Measurements from ENCODE around the gene PLB1. TPM values are rescaled to one million over a fixed set of nuclear protein-coding genes. Genes with fewer than 3 reads are reported as not detected.
A peak's percentile ranks its signal among the peaks of the same experiment; 100 is the strongest.

The PLB1 gene
- total RNA-seq, 2 donors from 2014 or later = 7.4 to 9.6 TPM

DNA sequence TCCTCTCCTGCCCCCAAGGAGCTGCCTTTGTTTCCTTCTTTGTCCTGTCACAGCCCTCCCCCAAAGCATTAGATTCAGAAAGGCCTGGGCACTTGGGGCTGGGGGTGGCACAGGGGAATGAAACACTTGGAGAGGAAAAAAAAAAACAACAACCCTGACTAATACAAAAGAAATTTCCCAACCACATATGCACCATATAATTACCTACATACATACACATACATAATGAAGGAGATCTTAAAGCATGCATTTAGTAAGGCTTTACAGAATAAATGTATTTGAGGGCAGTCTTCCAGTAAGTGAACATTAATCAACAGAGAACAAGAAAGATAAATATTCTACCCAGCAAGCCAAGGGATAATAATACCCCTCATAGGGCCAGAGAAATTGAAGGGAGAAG, 185.7 kb downstream of the PLB1 start:
- peaks cover 3% of the 10 kb centered on the region for H3K4me1 ChIP-seq (replicated peaks)
- no peaks in the 10 kb centered on the region for H3K36me3 ChIP-seq
- H3K9me3 ChIP-seq = no peaks in the 10 kb centered on the region
- no peaks in the 10 kb centered on the region for H3K27me3 ChIP-seq (replicated peaks; ENCODE audit: insufficient read depth)
- H3K4me3 ChIP-seq = no peak overlapping the region
- TF ChIP-seq, protein P1, sequence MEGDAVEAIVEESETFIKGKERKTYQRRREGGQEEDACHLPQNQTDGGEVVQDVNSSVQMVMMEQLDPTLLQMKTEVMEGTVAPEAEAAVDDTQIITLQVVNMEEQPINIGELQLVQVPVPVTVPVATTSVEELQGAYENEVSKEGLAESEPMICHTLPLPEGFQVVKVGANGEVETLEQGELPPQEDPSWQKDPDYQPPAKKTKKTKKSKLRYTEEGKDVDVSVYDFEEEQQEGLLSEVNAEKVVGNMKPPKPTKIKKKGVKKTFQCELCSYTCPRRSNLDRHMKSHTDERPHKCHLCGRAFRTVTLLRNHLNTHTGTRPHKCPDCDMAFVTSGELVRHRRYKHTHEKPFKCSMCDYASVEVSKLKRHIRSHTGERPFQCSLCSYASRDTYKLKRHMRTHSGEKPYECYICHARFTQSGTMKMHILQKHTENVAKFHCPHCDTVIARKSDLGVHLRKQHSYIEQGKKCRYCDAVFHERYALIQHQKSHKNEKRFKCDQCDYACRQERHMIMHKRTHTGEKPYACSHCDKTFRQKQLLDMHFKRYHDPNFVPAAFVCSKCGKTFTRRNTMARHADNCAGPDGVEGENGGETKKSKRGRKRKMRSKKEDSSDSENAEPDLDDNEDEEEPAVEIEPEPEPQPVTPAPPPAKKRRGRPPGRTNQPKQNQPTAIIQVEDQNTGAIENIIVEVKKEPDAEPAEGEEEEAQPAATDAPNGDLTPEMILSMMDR (IDR thresholded peaks at IDR 0.05) = no peak
- TF ChIP-seq POLR2AphosphoS5 (IDR thresholded peaks at IDR 0.05) (no peak), POLR2A (IDR thresholded peaks at IDR 0.05) (no peak)
- DNase-seq (ENCODE audit: low spot score) = no peak
- intact Hi-C loops (cut with DNase I) = no loop called here
- H3K27ac ChIP-seq = no peak overlapping the region

DNA sequence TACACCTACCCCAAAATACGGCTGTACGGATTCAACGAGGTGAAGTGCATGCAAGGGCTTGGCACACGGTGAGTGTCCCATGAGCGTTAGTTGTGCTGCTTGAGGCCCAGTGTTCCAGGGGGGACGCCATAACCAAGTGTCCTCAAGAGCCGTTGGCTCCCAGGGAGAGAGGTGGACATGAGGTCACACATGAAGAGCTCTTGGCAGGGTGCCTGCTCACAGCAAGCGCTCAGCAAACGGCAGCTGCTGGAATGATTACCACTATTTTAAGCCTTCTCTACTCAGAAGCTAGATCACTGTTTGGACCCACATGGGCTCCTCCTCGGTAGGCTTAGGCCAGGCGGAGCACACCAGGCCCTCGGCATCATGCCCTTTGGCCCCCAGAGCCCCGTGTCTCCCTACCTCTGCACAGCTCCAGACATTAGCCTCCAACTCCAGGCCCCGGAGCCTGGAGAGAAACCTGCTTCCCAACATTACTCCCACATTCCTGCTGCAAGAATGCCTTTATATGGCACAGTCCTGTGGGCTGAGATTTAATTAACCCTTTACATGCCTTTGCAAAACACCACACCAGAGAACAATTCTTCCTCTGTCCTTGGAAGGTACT, 187.3 kb downstream of the PLB1 start:
- DNase-seq (ENCODE audit: low spot score) = peak; percentile 49
- Histone ChIP-seq H3K27me3 (replicated peaks; ENCODE audit: insufficient read depth) (no peaks in the 10 kb centered on the region), H3K36me3 (no peaks in the 10 kb centered on the region), H3K9me3 (no peaks in the 10 kb centered on the region), H3K27ac (peak overlapping the region; percentile 28 to 46), H3K4me1 (replicated peaks) (peaks cover 3% of the 10 kb centered on the region), H3K4me3 (no peak overlapping the region)
- TF ChIP-seq POLR2AphosphoS5 (IDR thresholded peaks at IDR 0.05) = peak; percentile 55
- TF ChIP-seq, protein P1 (IDR thresholded peaks at IDR 0.05) = no peak
- TF ChIP-seq POLR2A (IDR thresholded peaks at IDR 0.05) = no peak
- intact Hi-C loops (cut with DNase I) = no loop called here
- WGBS = 35% methylated on average over 14 of the region's 14 CpGs

DNA sequence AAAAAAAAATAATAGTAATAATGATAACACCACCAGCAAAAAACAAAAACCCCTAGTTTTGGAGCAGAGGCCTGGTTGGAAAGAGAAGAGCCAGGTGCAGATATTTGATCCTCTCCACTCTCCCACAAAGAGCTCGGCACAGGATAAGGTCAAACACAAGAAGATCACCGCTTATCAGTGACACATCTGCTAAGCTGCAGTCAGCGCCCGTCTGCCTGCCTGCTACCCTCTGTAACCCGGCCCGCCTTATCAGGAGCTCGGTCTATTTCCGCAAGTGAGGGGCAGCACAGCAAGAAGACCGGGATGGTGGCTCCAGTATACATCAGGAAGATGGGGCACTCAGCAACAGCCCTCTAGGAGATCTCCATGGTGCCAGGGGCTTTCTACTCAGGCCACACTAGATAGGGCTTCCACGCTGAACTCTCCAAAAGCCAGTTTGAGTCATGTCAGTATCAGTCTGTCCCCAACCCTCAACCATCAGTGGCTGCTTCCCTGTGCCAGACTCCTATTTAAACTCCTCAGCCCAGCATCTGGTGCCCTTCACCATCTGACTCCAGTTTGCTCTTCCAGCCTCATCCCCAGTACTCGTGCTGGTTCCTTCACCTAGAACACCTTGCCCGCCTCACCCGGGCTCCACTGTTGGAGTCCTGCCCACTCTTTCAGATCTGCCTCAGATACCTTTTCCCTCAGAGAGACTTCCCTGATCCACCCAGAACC, 188.4 kb downstream of the PLB1 start:
- 74% methylated on average over 13 of the region's 13 CpGs for WGBS
- H3K4me3 ChIP-seq = no peak overlapping the region
- no peak for DNase-seq (ENCODE audit: low spot score)
- no peaks in the 10 kb centered on the region for H3K27me3 ChIP-seq (replicated peaks; ENCODE audit: insufficient read depth)
- H3K9me3 ChIP-seq = no peaks in the 10 kb centered on the region
- H3K36me3 ChIP-seq = no peaks in the 10 kb centered on the region
- H3K27ac ChIP-seq = peak overlapping the region; percentile 28 to 46
- peaks cover 3% of the 10 kb centered on the region for H3K4me1 ChIP-seq (replicated peaks)
- TF ChIP-seq, protein P1 (IDR thresholded peaks at IDR 0.05) = no peak
- TF ChIP-seq POLR2A (IDR thresholded peaks at IDR 0.05) = no peak
- no peak for TF ChIP-seq POLR2AphosphoS5 (IDR thresholded peaks at IDR 0.05)
- intact Hi-C loops (cut with DNase I) = no loop called here

DNA sequence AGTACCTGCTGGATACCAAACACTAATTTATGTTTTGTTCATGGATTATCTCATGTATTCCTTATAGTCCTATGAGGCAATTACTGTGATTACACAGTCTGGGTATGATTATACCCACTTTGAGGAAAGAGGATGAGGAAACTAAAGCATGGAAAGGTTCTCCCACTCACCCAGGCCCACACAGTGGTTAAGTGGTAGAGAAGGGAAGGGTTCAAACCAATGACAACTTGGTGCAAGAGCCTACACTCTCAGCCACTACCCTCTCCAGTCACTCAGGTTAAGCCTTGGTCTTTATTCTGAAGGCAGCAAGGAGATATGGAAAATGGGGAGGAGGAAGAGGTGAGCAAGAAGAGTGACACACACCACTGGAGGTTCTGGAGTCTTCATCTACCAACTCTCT, 191.3 kb downstream of the PLB1 start:
- TF ChIP-seq, protein P1 (IDR thresholded peaks at IDR 0.05) = no peak
- no peak for TF ChIP-seq POLR2AphosphoS5 (IDR thresholded peaks at IDR 0.05)
- no peak for TF ChIP-seq POLR2A (IDR thresholded peaks at IDR 0.05)
- no peak overlapping the region for H3K4me3 ChIP-seq
- H3K36me3 ChIP-seq = no peaks in the 10 kb centered on the region
- no peaks in the 10 kb centered on the region for H3K9me3 ChIP-seq
- H3K4me1 ChIP-seq (replicated peaks) = peaks cover 3% of the 10 kb centered on the region
- intact Hi-C loops (cut with DNase I) = no loop called here
- no peak for DNase-seq (ENCODE audit: low spot score)
- no peak overlapping the region for H3K27ac ChIP-seq
- H3K27me3 ChIP-seq (replicated peaks; ENCODE audit: insufficient read depth) = no peaks in the 10 kb centered on the region

All from prostate gland (tissue), 2 donors.